ENCODE measurements around the gene PCCB.

DNA sequence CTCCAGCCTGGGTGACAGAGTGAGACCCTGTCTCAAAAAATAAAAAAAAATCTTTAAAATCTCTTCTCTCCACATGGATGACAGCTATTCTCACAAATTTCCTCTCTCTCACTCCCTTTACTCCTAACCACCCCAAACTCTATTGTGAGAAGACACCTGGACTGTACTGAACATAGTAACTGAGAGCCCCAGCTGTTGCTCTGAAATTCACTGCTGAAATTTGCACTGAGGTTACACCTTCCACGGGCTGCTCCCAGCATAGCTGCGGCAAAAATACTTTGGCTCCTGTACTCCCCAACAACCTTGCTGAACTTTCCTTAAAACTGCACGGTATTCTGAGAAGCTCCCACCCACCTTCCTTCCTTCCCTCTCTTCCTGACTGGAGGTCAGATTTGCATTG lies 4.4 kb upstream of the PCCB start:
- TF ChIP-seq, protein P1, sequence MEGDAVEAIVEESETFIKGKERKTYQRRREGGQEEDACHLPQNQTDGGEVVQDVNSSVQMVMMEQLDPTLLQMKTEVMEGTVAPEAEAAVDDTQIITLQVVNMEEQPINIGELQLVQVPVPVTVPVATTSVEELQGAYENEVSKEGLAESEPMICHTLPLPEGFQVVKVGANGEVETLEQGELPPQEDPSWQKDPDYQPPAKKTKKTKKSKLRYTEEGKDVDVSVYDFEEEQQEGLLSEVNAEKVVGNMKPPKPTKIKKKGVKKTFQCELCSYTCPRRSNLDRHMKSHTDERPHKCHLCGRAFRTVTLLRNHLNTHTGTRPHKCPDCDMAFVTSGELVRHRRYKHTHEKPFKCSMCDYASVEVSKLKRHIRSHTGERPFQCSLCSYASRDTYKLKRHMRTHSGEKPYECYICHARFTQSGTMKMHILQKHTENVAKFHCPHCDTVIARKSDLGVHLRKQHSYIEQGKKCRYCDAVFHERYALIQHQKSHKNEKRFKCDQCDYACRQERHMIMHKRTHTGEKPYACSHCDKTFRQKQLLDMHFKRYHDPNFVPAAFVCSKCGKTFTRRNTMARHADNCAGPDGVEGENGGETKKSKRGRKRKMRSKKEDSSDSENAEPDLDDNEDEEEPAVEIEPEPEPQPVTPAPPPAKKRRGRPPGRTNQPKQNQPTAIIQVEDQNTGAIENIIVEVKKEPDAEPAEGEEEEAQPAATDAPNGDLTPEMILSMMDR (conservative IDR thresholded peaks at IDR 0.05; ENCODE audit: low read length): no peak
- no peak for TF ChIP-seq EZH2phosphoT487 (IDR thresholded peaks at IDR 0.05; ENCODE audit: borderline replicate concordance, low read depth, low read length)
